Measurements from ENCODE around the gene TACR2.

- no peak for TF ChIP-seq EZH2 (IDR thresholded peaks at IDR 0.05; ENCODE audit: borderline replicate concordance, low read depth, low read length, severe bottlenecking)
- no peak for TF ChIP-seq CTCF (IDR thresholded peaks at IDR 0.05; ENCODE audit: borderline replicate concordance, extremely low read depth, low read length, poor library complexity, severe bottlenecking)
Measured at GRCh38 chr10:69372126-69372980, 44.4 kb downstream of the TACR2 start.

Measured in DND-41 (cell line).